Measurements from ENCODE around the gene ABHD14A. TPM values are rescaled to one million over a fixed set of nuclear protein-coding genes. Genes with fewer than 3 reads are reported as not detected.

Gene ABHD14A
- total and polyA plus RNA-seq, 2 donors (not counting 1 experiment from before 2014, with no cell fraction given): 5.1 to 10.2 TPM

GRCh38 chr3:51934991-51935885 is 39.6 kb upstream of the ABHD14A start:
- TF ChIP-seq EZH2 (IDR thresholded peaks at IDR 0.05; ENCODE audit: low read length, missing control alignments): no peak
- TF ChIP-seq, protein P1, sequence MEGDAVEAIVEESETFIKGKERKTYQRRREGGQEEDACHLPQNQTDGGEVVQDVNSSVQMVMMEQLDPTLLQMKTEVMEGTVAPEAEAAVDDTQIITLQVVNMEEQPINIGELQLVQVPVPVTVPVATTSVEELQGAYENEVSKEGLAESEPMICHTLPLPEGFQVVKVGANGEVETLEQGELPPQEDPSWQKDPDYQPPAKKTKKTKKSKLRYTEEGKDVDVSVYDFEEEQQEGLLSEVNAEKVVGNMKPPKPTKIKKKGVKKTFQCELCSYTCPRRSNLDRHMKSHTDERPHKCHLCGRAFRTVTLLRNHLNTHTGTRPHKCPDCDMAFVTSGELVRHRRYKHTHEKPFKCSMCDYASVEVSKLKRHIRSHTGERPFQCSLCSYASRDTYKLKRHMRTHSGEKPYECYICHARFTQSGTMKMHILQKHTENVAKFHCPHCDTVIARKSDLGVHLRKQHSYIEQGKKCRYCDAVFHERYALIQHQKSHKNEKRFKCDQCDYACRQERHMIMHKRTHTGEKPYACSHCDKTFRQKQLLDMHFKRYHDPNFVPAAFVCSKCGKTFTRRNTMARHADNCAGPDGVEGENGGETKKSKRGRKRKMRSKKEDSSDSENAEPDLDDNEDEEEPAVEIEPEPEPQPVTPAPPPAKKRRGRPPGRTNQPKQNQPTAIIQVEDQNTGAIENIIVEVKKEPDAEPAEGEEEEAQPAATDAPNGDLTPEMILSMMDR (conservative IDR thresholded peaks at IDR 0.05 in 1 of 2, IDR thresholded peaks at IDR 0.05 in 1 of 2; ENCODE audit: low read depth in 1 of 2, low read length in 2 of 2): no peak
- Histone ChIP-seq H3K4me3 (replicated peaks in 1 of 4; ENCODE audit: control extremely low read depth in 1 of 4, insufficient read depth in 1 of 4, low read depth in 3 of 4, low read length in 4 of 4) (no peak overlapping the region), H3K9me3 (ENCODE audit: control insufficient read depth, insufficient read depth, low read depth, low read length) (no peaks in the 10 kb centered on the region), H3K9ac (ENCODE audit: insufficient read depth, low read length) (no peak overlapping the region), H3K27ac (ENCODE audit: insufficient read depth, low read length) (no peak overlapping the region), H4K20me1 (ENCODE audit: control insufficient read depth, extremely low read depth, insufficient read depth, low read length) (no peaks in the 10 kb centered on the region), H3K27me3 (ENCODE audit: control insufficient read depth, insufficient read depth, low read length) (no peaks in the 10 kb centered on the region), H3K79me2 (ENCODE audit: control insufficient read depth, insufficient read depth, low read length) (peaks cover 9% of the 10 kb centered on the region), H2AFZ (ENCODE audit: low read length) (no peak overlapping the region), H3K36me3 (ENCODE audit: control insufficient read depth, insufficient read depth, low read length) (peaks cover 20% of the 10 kb centered on the region), H3K4me2 (ENCODE audit: extremely low read depth, insufficient read depth, low read length) (no peak overlapping the region), H3K4me1 (ENCODE audit: control insufficient read depth, extremely low read depth, insufficient read depth, low read length) (no peaks in the 10 kb centered on the region)
- no peak for DNase-seq (ENCODE audit: low read depth in 2 of 2)

DNA sequence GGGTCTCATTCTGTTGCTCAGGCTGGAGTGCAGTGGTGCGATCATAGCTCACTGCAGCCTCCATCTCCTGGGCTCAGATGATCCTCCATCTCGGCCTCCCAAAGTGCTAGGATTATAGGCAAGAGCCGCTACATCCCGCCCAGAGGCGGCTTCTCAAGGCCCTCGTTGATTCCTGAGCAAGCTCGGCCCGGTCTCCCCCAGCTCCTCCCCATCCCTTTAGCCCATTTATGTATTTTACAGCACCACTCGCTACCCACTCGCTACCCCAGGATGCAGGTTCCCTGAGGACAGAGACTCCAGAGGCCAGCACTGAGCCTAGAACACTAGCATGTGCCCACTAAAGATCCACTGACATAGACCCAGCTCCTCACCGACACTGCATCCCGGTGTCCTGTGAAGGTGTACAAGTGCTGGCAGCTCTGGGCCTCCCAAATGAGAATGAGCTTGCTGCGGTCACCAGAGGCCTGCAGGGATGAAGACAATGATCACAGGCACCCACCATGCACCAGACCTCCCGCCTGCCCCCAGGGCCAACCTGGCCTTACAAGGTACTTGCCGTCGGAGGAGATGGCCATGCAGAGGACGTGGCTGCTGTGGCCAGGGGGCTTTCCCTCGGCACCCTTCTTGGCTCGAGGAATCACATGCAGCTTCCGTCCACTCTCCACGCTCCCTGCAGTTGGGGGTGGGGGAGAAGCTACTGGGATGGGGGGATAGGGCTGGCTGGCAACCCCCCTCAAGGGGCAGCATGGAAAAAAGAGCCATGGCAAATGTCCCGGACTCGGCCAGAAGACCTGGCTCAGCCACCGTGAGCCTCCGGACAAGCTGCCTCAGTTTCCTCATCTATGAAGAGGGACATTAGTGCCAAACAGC is 38.7 kb upstream of the ABHD14A start:
- TF ChIP-seq, protein P1 (conservative IDR thresholded peaks at IDR 0.05 in 1 of 2, IDR thresholded peaks at IDR 0.05 in 1 of 2; ENCODE audit: low read depth in 1 of 2, low read length in 2 of 2): no peak
- TF ChIP-seq EZH2 (IDR thresholded peaks at IDR 0.05; ENCODE audit: low read length, missing control alignments): no peak
- H3K4me3 ChIP-seq (replicated peaks in 1 of 4; ENCODE audit: control extremely low read depth in 1 of 4, insufficient read depth in 1 of 4, low read depth in 3 of 4, low read length in 4 of 4): no peak overlapping the region
- H2AFZ ChIP-seq (ENCODE audit: low read length): no peak overlapping the region
- no peak overlapping the region for H3K27ac ChIP-seq (ENCODE audit: insufficient read depth, low read length)
- DNase-seq (ENCODE audit: low read depth in 2 of 2): no peak
- H3K36me3 ChIP-seq (ENCODE audit: control insufficient read depth, insufficient read depth, low read length): peaks cover 20% of the 10 kb centered on the region
- H3K9me3 ChIP-seq (ENCODE audit: control insufficient read depth, insufficient read depth, low read depth, low read length): no peaks in the 10 kb centered on the region
- no peaks in the 10 kb centered on the region for H3K27me3 ChIP-seq (ENCODE audit: control insufficient read depth, insufficient read depth, low read length)
- H3K4me2 ChIP-seq (ENCODE audit: extremely low read depth, insufficient read depth, low read length): no peak overlapping the region
- no peak overlapping the region for H3K9ac ChIP-seq (ENCODE audit: insufficient read depth, low read length)
- no peaks in the 10 kb centered on the region for H4K20me1 ChIP-seq (ENCODE audit: control insufficient read depth, extremely low read depth, insufficient read depth, low read length)
- H3K4me1 ChIP-seq (ENCODE audit: control insufficient read depth, extremely low read depth, insufficient read depth, low read length): peaks cover 2% of the 10 kb centered on the region
- H3K79me2 ChIP-seq (ENCODE audit: control insufficient read depth, insufficient read depth, low read length): peaks cover 17% of the 10 kb centered on the region

- peak; percentile 18 to 39 for DNase-seq (ENCODE audit: low read depth in 2 of 2)
- Histone ChIP-seq H3K9ac (ENCODE audit: insufficient read depth, low read length) (no peak overlapping the region), H2AFZ (ENCODE audit: low read length) (no peak overlapping the region), H3K27me3 (ENCODE audit: control insufficient read depth, insufficient read depth, low read length) (no peaks in the 10 kb centered on the region), H3K4me3 (replicated peaks in 1 of 4; ENCODE audit: control extremely low read depth in 1 of 4, insufficient read depth in 1 of 4, low read depth in 3 of 4, low read length in 4 of 4) (no peak overlapping the region), H3K4me2 (ENCODE audit: extremely low read depth, insufficient read depth, low read length) (no peak overlapping the region), H3K9me3 (ENCODE audit: control insufficient read depth, insufficient read depth, low read depth, low read length) (no peaks in the 10 kb centered on the region), H3K36me3 (ENCODE audit: control insufficient read depth, insufficient read depth, low read length) (peaks cover 20% of the 10 kb centered on the region), H4K20me1 (ENCODE audit: control insufficient read depth, extremely low read depth, insufficient read depth, low read length) (no peaks in the 10 kb centered on the region), H3K27ac (ENCODE audit: insufficient read depth, low read length) (no peak overlapping the region), H3K79me2 (ENCODE audit: control insufficient read depth, insufficient read depth, low read length) (peaks cover 19% of the 10 kb centered on the region), H3K4me1 (ENCODE audit: control insufficient read depth, extremely low read depth, insufficient read depth, low read length) (peaks cover 2% of the 10 kb centered on the region)
- TF ChIP-seq, protein P1 (conservative IDR thresholded peaks at IDR 0.05 in 1 of 2, IDR thresholded peaks at IDR 0.05 in 1 of 2; ENCODE audit: low read depth in 1 of 2, low read length in 2 of 2): no peak
- TF ChIP-seq EZH2 (IDR thresholded peaks at IDR 0.05; ENCODE audit: low read length, missing control alignments): no peak
These were observed 37.9 kb upstream of the ABHD14A start for GRCh38 chr3:51937014-51937413.

Data from fibroblast of lung (primary cell).